Fibroblast of pulmonary artery (primary cell): ENCODE results near the gene TMEM120A.
A peak's percentile ranks its signal among the peaks of the same experiment; 100 is the strongest.
"Not testable (repeated sequence)": the region's sequence is repeated elsewhere in the genome, so short reads cannot be mapped to it uniquely, and the experiment has no call there.

Experiments used
- DNase-seq: peaks from one replicate; pipeline ENCODE4 v3.0.0-alpha.2; 2010; ENCODE audit warnings: low read depth
- H3K4me3 ChIP-seq: replicated peaks from 2 replicates; pipeline ENCODE4 v1.5.1; 2011; ENCODE audit warnings: low read depth, mild to moderate bottlenecking, control low read depth, low read length, moderate library complexity
- CTCF ChIP-seq: IDR thresholded peaks from 2 replicates; pipeline ENCODE4 v1.5.1; 2011; ENCODE audit warnings: mild to moderate bottlenecking, control low read depth, low read length, inconsistent platforms; ENCODE audit errors: missing control alignments

TMEM120A gene

GRCh38 chr7:75994388-75995051 is at the start of gene TMEM120A:
TSS of gene TMEM120A (minus strand) at chr7:75994595. CDS start at chr7:75994570, 25 bp downstream.
- DNase-seq: peak; percentile 94
- no peak for TF ChIP-seq CTCF
- peak within 1 kb of the TSS; percentile 75 for H3K4me3 ChIP-seq

- no peak for DNase-seq
- no peak for TF ChIP-seq CTCF
- H3K4me3 ChIP-seq: no peak overlapping the region
Measured at GRCh38 chr7:76040126-76040525, 45.7 kb upstream of the TMEM120A start.

- DNase-seq: peak; percentile 27
- H3K4me3 ChIP-seq: no peak overlapping the region
- no peak for TF ChIP-seq CTCF
Measured at GRCh38 chr7:76037310-76037709, 42.9 kb upstream of the TMEM120A start.

GRCh38 chr7:76031964-76032363 is 37.6 kb upstream of the TMEM120A start:
- no peak for DNase-seq
- no peak overlapping the region for H3K4me3 ChIP-seq
- no peak for TF ChIP-seq CTCF

GRCh38 chr7:76029682-76030081 is 35.3 kb upstream of the TMEM120A start:
- H3K4me3 ChIP-seq, DNase-seq: not testable (repeated sequence)

- TF ChIP-seq CTCF: no peak
- DNase-seq: no peak
- no peak overlapping the region for H3K4me3 ChIP-seq
Measured at GRCh38 chr7:76023002-76023401, 28.6 kb upstream of the TMEM120A start.

- no peak for TF ChIP-seq CTCF
- DNase-seq: no peak
- H3K4me3 ChIP-seq: no peak overlapping the region
Measured at GRCh38 chr7:76022026-76022780, 27.8 kb upstream of the TMEM120A start.
